Activated naive CD8-positive, alpha-beta T cell (primary cell): ENCODE measurements around the gene TRIM22.
A peak's percentile ranks its signal among the peaks of the same experiment; 100 is the strongest.
"Not testable (repeated sequence)": the region's sequence is repeated elsewhere in the genome, so short reads cannot be mapped to it uniquely, and the experiment has no call there.

Source experiments
- H3K27ac Mint-ChIP-seq: one replicate; pipeline ENCODE4 v1.8.0; 2021; ENCODE audit warnings: mixed read lengths
- H3K27me3 Mint-ChIP-seq: one replicate; pipeline ENCODE4 v1.8.0; 2021; ENCODE audit warnings: mixed read lengths
- H3K36me3 Mint-ChIP-seq: one replicate; pipeline ENCODE4 v1.8.0; 2021; ENCODE audit warnings: mixed read lengths
- H3K4me1 Mint-ChIP-seq: one replicate; pipeline ENCODE4 v1.8.0; 2021; ENCODE audit warnings: low read depth, mixed read lengths
- H3K4me3 Mint-ChIP-seq: one replicate; pipeline ENCODE4 v1.8.0; 2021; ENCODE audit warnings: mild to moderate bottlenecking, mixed read lengths
- H3K9me3 Mint-ChIP-seq: one replicate; pipeline ENCODE4 v1.8.0; 2021; ENCODE audit warnings: low read depth, mixed read lengths

The TRIM22 gene

GRCh38 chr11:5689551-5689983 is at the start of gene TRIM22:
TSS of gene TRIM22 (plus strand) at chr11:5689790. CDS start at chr11:5696233, 6,443 bp downstream.
- Mint-ChIP-seq H3K4me1 (peaks cover 73% of the 10 kb centered on the region), H3K9me3 (no peaks in the 10 kb centered on the region), H3K4me3 (peak within 1 kb of the TSS; percentile 92), H3K27me3 (no peaks in the 10 kb centered on the region), H3K36me3 (peaks cover 2% of the 10 kb centered on the region), H3K27ac (peak within 1 kb of the TSS; percentile 96)

DNA sequence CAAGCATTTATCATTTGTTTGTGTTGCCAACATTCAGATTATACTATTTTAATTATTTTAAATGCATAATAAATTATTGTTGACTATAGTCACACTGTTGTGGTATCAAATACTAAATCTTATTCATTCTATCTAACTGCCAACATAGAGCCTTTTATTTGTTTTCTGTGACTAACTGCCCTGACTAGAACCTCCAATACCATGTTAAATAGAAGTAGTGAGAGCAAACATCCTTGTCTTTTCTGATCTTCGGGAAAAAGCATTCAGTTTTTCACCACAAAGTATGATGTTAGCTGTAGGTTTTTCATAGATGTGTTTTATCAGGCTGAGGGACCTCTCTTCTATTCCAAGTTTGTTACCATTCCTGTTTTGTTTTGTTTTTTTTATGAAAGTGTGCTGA is 49.6 kb upstream of the TRIM22 start:
- H3K36me3 Mint-ChIP-seq: peaks cover 27% of the 10 kb centered on the region
- H3K27me3 Mint-ChIP-seq: no peaks in the 10 kb centered on the region
- no peak overlapping the region for H3K4me3 Mint-ChIP-seq
- no peaks in the 10 kb centered on the region for H3K4me1 Mint-ChIP-seq
- no peak overlapping the region for H3K27ac Mint-ChIP-seq
- no peaks in the 10 kb centered on the region for H3K9me3 Mint-ChIP-seq

- Mint-ChIP-seq H3K9me3 (no peaks in the 10 kb centered on the region), H3K27ac (no peak overlapping the region), H3K36me3 (peaks cover 17% of the 10 kb centered on the region), H3K4me1 (no peaks in the 10 kb centered on the region), H3K27me3 (no peaks in the 10 kb centered on the region), H3K4me3 (no peak overlapping the region)
Measured at GRCh38 chr11:5643585-5643984, 46.0 kb upstream of the TRIM22 start.

- no peaks in the 10 kb centered on the region for H3K4me1 Mint-ChIP-seq
- peaks cover 11% of the 10 kb centered on the region for H3K36me3 Mint-ChIP-seq
- H3K27me3 Mint-ChIP-seq: no peaks in the 10 kb centered on the region
- H3K9me3 Mint-ChIP-seq: no peaks in the 10 kb centered on the region
- H3K4me3 Mint-ChIP-seq: no peak overlapping the region
- no peak overlapping the region for H3K27ac Mint-ChIP-seq
Measured at GRCh38 chr11:5646139-5646538, 43.5 kb upstream of the TRIM22 start.

DNA sequence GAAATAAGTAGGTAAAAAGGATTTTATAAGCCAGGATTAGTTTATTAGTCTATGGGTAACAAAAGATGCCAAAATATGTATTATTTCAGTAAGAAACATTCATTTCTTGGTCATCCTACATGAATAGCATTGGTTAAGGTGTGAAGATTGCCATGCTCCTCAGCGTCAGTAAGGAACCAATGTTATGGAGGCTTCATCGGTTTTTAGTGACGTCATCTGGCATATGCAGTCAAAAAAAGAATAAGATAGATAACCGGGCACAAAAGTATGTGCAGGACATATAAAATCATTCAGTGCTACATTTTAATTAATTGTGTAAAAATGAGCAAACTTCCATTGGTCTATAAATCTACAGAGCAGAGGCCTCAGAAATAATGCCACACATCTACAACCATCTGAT is 34.1 kb upstream of the TRIM22 start:
- no peak overlapping the region for H3K4me3 Mint-ChIP-seq
- H3K27ac Mint-ChIP-seq: no peak overlapping the region
- no peaks in the 10 kb centered on the region for H3K9me3 Mint-ChIP-seq
- peaks cover 16% of the 10 kb centered on the region for H3K36me3 Mint-ChIP-seq
- no peaks in the 10 kb centered on the region for H3K4me1 Mint-ChIP-seq
- no peaks in the 10 kb centered on the region for H3K27me3 Mint-ChIP-seq

DNA sequence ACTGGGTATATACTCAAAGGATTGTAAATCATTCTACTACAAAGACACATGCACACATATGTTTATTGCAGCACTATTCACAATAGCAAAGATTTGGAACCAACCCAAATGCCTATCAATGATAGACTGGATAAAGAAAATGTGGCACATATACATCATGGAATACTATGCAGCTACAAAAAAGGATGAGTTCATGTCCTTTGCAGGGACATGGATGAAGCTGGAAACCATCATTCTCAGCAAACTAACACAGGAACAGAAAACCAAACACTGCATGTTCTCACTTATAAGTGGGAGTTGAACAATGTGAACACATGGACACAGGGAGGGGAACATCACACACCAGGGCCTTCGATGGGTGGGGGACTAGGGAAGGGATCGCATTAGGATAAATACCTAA is 32.6 kb upstream of the TRIM22 start:
- H3K4me3 Mint-ChIP-seq, H3K27ac Mint-ChIP-seq, H3K9me3 Mint-ChIP-seq, H3K27me3 Mint-ChIP-seq, H3K4me1 Mint-ChIP-seq: not testable (repeated sequence)
- H3K36me3 Mint-ChIP-seq: peaks cover 13% of the 10 kb centered on the region

GRCh38 chr11:5658318-5658717 is 31.3 kb upstream of the TRIM22 start:
- Mint-ChIP-seq H3K4me3 (no peak overlapping the region), H3K27ac (no peak overlapping the region), H3K36me3 (peaks cover 10% of the 10 kb centered on the region), H3K9me3 (no peaks in the 10 kb centered on the region), H3K4me1 (no peaks in the 10 kb centered on the region), H3K27me3 (no peaks in the 10 kb centered on the region)

DNA sequence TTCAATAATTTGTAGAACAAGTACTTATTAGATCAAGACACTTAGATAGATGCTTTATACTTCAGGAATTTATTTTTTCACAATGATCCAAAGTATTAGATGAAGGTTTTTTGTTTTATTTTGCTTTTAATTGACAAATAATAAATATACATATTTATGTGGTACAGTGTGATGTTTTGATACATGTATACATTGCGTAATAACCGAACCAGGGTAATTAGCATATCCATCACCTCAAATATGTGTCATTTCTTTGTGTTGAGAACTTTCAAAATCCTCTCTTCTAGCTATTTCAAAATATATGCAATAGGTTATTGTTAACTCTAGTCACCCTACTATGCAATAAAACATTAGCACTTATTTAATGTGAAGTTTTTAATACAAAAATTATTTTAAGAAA is 26.1 kb upstream of the TRIM22 start:
- Mint-ChIP-seq H3K36me3 (peaks cover 5% of the 10 kb centered on the region), H3K27me3 (no peaks in the 10 kb centered on the region), H3K4me1 (no peaks in the 10 kb centered on the region), H3K27ac (no peak overlapping the region), H3K9me3 (no peaks in the 10 kb centered on the region), H3K4me3 (no peak overlapping the region)

- no peak overlapping the region for H3K4me3 Mint-ChIP-seq
- no peaks in the 10 kb centered on the region for H3K9me3 Mint-ChIP-seq
- peak overlapping the region; percentile 3 for H3K27ac Mint-ChIP-seq
- no peaks in the 10 kb centered on the region for H3K27me3 Mint-ChIP-seq
- H3K4me1 Mint-ChIP-seq: no peaks in the 10 kb centered on the region
- H3K36me3 Mint-ChIP-seq: peaks cover 5% of the 10 kb centered on the region
Measured at GRCh38 chr11:5665051-5665570, 24.5 kb upstream of the TRIM22 start.

DNA sequence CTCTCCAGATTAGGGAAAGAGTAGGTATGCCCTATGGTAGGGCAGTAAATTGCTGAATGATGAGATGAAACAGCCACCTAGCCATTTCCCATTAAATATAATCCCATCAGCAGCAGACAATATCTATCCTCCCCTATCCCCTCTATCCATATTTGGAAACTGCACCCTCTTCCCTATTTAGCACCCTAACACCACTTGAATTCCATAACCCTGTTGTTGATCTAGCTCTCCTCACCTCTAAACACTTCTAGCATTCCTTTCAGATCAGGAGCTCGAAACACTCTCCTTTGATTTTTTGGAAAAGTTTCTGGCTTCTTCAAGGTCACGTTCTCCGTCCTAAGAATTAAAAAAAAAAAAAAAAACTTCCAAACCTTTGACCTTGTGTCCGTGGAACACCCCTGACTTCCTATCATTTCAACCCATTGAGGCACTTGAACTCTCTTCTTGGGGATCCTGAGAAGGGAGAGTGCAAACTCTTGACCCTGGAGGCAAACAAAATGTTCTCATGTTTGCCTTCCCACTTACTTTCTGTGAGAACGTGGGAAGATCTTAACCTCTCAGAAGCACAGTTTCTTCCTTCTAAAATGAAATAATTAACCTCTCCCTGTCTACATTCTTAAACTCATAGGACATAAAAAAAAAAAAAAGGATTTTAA is 23.7 kb upstream of the TRIM22 start:
- Mint-ChIP-seq H3K9me3 (no peaks in the 10 kb centered on the region), H3K4me3 (no peak overlapping the region), H3K27ac (peak overlapping the region; percentile 54), H3K36me3 (peaks cover 7% of the 10 kb centered on the region), H3K4me1 (no peaks in the 10 kb centered on the region), H3K27me3 (no peaks in the 10 kb centered on the region)

- H3K36me3 Mint-ChIP-seq: peaks cover 7% of the 10 kb centered on the region
- no peak overlapping the region for H3K4me3 Mint-ChIP-seq
- H3K9me3 Mint-ChIP-seq: no peaks in the 10 kb centered on the region
- no peaks in the 10 kb centered on the region for H3K4me1 Mint-ChIP-seq
- H3K27me3 Mint-ChIP-seq: no peaks in the 10 kb centered on the region
- H3K27ac Mint-ChIP-seq: peak overlapping the region; percentile 54
Measured at GRCh38 chr11:5666402-5666793, 23.2 kb upstream of the TRIM22 start.

- Mint-ChIP-seq H3K4me1 (peaks cover 16% of the 10 kb centered on the region), H3K27me3 (no peaks in the 10 kb centered on the region), H3K27ac (no peak overlapping the region), H3K4me3 (no peak overlapping the region), H3K9me3 (no peaks in the 10 kb centered on the region), H3K36me3 (peaks cover 16% of the 10 kb centered on the region)
Measured at GRCh38 chr11:5671831-5672230, 17.8 kb upstream of the TRIM22 start.

DNA sequence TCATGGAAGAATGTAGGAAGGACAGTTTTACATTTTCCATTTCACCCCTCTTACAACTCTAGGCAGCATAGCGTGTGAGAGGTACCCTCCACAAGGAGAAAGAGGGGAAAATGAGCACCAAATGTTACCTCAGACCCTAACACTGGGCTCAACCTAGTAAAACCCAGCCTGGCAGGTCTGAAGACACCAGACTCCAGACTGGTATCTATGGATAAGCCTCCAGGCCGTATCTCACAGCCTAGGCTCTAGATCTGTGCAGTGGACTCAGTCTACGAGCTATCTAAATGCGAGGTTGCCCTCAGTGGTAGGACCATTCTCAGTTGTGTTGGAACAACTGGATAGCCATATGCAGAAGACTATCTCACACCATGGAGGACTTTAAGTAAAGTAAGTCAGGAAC is 15.2 kb upstream of the TRIM22 start:
- Mint-ChIP-seq H3K36me3 (peaks cover 23% of the 10 kb centered on the region), H3K4me3 (peak overlapping the region; percentile 1), H3K27ac (no peak overlapping the region)

GRCh38 chr11:5679811-5680210 is 9.8 kb upstream of the TRIM22 start:
- H3K36me3 Mint-ChIP-seq: peaks cover 16% of the 10 kb centered on the region
- H3K27me3 Mint-ChIP-seq: no peaks in the 10 kb centered on the region
- no peak overlapping the region for H3K4me3 Mint-ChIP-seq
- no peak overlapping the region for H3K27ac Mint-ChIP-seq
- no peaks in the 10 kb centered on the region for H3K9me3 Mint-ChIP-seq
- peaks cover 39% of the 10 kb centered on the region for H3K4me1 Mint-ChIP-seq

More for the DNA sequence above, 15.2 kb upstream of the TRIM22 start:
- H3K4me1 Mint-ChIP-seq: peaks cover 25% of the 10 kb centered on the region
- no peaks in the 10 kb centered on the region for H3K27me3 Mint-ChIP-seq
- H3K9me3 Mint-ChIP-seq: no peaks in the 10 kb centered on the region

DNA sequence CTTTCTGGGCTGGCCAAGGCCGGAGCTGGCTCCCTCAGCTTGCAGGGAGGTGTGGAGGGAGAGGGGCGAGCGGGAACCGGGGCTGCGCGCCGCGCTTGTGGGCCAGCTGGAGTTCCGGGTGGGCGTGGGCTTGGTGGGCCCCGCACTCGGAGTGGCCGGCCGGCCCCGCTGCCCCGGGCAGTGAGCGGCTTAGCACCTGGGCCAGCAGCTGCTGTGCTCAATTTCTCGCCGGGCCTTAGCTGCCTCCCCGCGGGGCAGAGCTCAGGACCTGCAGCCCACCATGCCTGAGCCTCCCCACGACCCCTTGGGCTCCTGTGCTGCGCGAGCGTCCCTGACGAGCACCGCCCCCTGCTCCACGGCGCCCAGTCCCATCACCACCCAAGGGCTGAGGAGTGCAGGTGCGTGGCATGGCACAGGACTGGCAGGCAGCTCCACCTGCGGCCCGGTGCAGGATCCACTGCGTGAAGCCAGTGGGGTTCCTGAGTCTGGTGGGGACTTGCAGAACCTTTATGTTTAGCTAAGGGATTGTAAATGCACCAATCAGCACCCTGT is 6.6 kb upstream of the TRIM22 start:
- Mint-ChIP-seq H3K27ac (peak overlapping the region; percentile 97), H3K36me3 (peaks cover 13% of the 10 kb centered on the region), H3K4me1 (peaks cover 56% of the 10 kb centered on the region), H3K4me3 (peak overlapping the region; percentile 95)
- not testable (repeated sequence) for H3K27me3 Mint-ChIP-seq, H3K9me3 Mint-ChIP-seq

GRCh38 chr11:5683620-5684019 is 6.0 kb upstream of the TRIM22 start:
- H3K4me1 Mint-ChIP-seq: peaks cover 58% of the 10 kb centered on the region
- H3K27me3 Mint-ChIP-seq, H3K36me3 Mint-ChIP-seq, H3K9me3 Mint-ChIP-seq: not testable (repeated sequence)
- H3K27ac Mint-ChIP-seq: peak overlapping the region; percentile 97
- peak overlapping the region; percentile 95 for H3K4me3 Mint-ChIP-seq
